H1 (cell line): ENCODE measurements around the gene ZNF277.

Experiments used
- EZH2 ChIP-seq: fragments of 200-600 bp; sonication (generic); IDR thresholded peaks from 2 replicates; pipeline ENCODE4 v1.7.1; 2012; ENCODE audit warnings: low read depth, mild to moderate bottlenecking, moderate library complexity, low read length, inconsistent platforms; ENCODE audit not compliant: severe bottlenecking
- GABPA ChIP-seq: IDR thresholded peaks from 2 replicates; pipeline ENCODE4 v1.6.1; 2011; ENCODE audit warnings: mild to moderate bottlenecking, low read length, moderate library complexity, borderline replicate concordance; ENCODE audit not compliant: insufficient read depth
- MAX ChIP-seq: IDR thresholded peaks from 2 replicates; pipeline ENCODE4 v1.6.1; 2012; ENCODE audit warnings: inconsistent platforms
- TF ChIP-seq, protein P1 (sequence below), 3 experiments: IDR thresholded peaks; 1 replicate in 2 of 3; 2 replicates in 1 of 3; pipeline versions ENCODE4 v1.5.1 to v1.6.1; 2011; ENCODE audit warnings: low read length in 3 of 3, mild to moderate bottlenecking in 3 of 3, inconsistent platforms in 2 of 3, low read depth in 1 of 3, moderate library complexity in 1 of 3; ENCODE audit not compliant: insufficient read depth in 1 of 3; ENCODE audit errors: control extremely low read depth in 1 of 3

DNA sequence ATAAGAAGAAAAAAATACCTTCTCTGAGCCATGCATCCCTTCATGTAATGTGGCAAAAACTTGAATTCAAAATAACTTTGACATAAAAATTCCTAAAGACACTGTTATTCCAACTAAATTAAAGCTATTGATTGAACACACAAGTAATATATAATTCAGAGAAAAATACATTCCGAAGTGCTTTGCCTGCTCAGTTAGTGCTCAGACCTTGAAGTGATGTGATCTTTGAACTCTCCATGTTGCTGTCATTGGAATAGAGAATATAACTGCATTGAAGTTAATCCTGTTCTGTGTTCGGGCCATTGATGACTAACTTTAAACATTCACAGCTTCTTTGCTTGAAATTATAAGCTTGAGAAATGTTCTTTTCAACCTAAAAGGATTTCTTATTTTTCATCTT, 129.8 kb downstream of the ZNF277 start:
- TF ChIP-seq, protein P1, sequence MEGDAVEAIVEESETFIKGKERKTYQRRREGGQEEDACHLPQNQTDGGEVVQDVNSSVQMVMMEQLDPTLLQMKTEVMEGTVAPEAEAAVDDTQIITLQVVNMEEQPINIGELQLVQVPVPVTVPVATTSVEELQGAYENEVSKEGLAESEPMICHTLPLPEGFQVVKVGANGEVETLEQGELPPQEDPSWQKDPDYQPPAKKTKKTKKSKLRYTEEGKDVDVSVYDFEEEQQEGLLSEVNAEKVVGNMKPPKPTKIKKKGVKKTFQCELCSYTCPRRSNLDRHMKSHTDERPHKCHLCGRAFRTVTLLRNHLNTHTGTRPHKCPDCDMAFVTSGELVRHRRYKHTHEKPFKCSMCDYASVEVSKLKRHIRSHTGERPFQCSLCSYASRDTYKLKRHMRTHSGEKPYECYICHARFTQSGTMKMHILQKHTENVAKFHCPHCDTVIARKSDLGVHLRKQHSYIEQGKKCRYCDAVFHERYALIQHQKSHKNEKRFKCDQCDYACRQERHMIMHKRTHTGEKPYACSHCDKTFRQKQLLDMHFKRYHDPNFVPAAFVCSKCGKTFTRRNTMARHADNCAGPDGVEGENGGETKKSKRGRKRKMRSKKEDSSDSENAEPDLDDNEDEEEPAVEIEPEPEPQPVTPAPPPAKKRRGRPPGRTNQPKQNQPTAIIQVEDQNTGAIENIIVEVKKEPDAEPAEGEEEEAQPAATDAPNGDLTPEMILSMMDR (IDR thresholded peaks at IDR 0.05; ENCODE audit: control extremely low read depth in 1 of 3, insufficient read depth in 1 of 3, low read depth in 1 of 3, low read length in 3 of 3) = no peak
- TF ChIP-seq EZH2 (no peak), MAX (no peak), GABPA (no peak)
